HepG2 (cell line): Measurements from ENCODE around the gene LMX1B.

ENCODE experiments used
- CBX5 ChIP-seq: sonication (generic); formaldehyde crosslinking; IDR thresholded peaks from 2 replicates; pipeline ENCODE4 v1.4.0; 2020; ENCODE audit warnings: missing genetic modification reagents, borderline replicate concordance
- KLF11 ChIP-seq: IDR thresholded peaks from 2 replicates; pipeline ENCODE4 v1.6.1; 2016; ENCODE audit warnings: missing compliant biosample characterization
- NKX3-1 ChIP-seq: sonication (generic); formaldehyde crosslinking; IDR thresholded peaks from 2 replicates; pipeline ENCODE4 v1.5.0; 2020; ENCODE audit warnings: missing genetic modification reagents
- TF ChIP-seq, protein P1 (sequence below): sonication (generic); formaldehyde crosslinking; IDR thresholded peaks from 2 replicates; pipeline ENCODE4 v1.5.0; 2020; ENCODE audit warnings: mild to moderate bottlenecking, missing genetic modification reagents, moderate library complexity

DNA sequence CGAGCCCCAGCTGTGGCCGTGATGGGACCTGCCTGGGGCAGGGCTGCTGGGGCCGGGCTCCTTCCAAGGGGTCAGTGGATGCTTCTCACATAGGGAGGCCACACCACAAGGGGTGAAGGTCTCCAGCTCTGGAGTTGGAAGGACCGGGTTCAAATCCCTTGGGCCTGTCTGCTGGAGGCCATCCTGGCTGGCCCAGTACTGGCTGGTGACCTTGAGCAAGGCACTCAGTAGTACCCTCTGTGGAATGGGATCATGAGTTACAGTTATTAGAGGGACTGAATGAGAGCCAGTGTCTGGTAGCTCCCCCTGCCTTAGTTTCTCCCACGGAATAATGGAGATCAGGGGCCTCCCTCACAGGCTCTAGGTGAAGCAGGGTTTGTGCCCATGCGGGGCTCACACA is 58.3 kb downstream of the LMX1B start:
- no peak for TF ChIP-seq CBX5 (CRISPR knock-in tag)
- TF ChIP-seq, protein P1, sequence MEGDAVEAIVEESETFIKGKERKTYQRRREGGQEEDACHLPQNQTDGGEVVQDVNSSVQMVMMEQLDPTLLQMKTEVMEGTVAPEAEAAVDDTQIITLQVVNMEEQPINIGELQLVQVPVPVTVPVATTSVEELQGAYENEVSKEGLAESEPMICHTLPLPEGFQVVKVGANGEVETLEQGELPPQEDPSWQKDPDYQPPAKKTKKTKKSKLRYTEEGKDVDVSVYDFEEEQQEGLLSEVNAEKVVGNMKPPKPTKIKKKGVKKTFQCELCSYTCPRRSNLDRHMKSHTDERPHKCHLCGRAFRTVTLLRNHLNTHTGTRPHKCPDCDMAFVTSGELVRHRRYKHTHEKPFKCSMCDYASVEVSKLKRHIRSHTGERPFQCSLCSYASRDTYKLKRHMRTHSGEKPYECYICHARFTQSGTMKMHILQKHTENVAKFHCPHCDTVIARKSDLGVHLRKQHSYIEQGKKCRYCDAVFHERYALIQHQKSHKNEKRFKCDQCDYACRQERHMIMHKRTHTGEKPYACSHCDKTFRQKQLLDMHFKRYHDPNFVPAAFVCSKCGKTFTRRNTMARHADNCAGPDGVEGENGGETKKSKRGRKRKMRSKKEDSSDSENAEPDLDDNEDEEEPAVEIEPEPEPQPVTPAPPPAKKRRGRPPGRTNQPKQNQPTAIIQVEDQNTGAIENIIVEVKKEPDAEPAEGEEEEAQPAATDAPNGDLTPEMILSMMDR (CRISPR knock-in tag) = no peak
- no peak for TF ChIP-seq KLF11 (CRISPR knock-in tag)
- no peak for TF ChIP-seq NKX3-1 (CRISPR knock-in tag)
